Activated T-helper 2 cell treated with anti-CD3 and anti-CD28 coated beads, Interferon-gamma antibody, Interleukin-2, Interleukin-4, amounts not matched to agents 10 μg/mL and 5 μg/mL and 100 μg/mL, durations not matched to agents 14 hours and 24 hours and 36 hours (primary cell): ENCODE results near the gene FAM117B. TPM values are rescaled to one million over a fixed set of nuclear protein-coding genes. Genes with fewer than 3 reads are reported as not detected.

ENCODE experiments used
- DNase-seq: peaks from one replicate; pipeline ENCODE4 v3.0.0; 2021; ENCODE audit warnings: low spot score
- H3K27ac Mint-ChIP-seq: one replicate; pipeline ENCODE4 v1.8.0; 2021; ENCODE audit warnings: mixed read lengths
- H3K27me3 Mint-ChIP-seq: one replicate; pipeline ENCODE4 v1.8.0; 2021; ENCODE audit warnings: low read depth, mixed read lengths
- H3K36me3 Mint-ChIP-seq: one replicate; pipeline ENCODE4 v1.8.0; 2021; ENCODE audit warnings: low read depth, mixed read lengths
- H3K4me1 Mint-ChIP-seq: one replicate; pipeline ENCODE4 v1.8.0; 2021; ENCODE audit warnings: low read depth, mixed read lengths
- H3K4me3 Mint-ChIP-seq: one replicate; pipeline ENCODE4 v1.8.0; 2021; ENCODE audit warnings: low read depth, mild to moderate bottlenecking, moderate library complexity, mixed read lengths
- H3K9me3 Mint-ChIP-seq: one replicate; pipeline ENCODE4 v1.8.0; 2021; ENCODE audit warnings: mixed read lengths
- intact Hi-C: fragments of 100-400 bp; cut with micrococcal nuclease; formaldehyde crosslinking; loops from one replicate; pipeline ENCODE4 v1.15.1; 2023
- total RNA-seq: library from RNA; stranded (reverse); gene quantifications from 2 replicates; pipeline ENCODE4 v1.2.3, GENCODE V29; 2022

Gene FAM117B
- total RNA-seq, 1 donor from 2014 or later: 8.3 TPM

- DNase-seq: no peak
- intact Hi-C loops: no loop called here
- Mint-ChIP-seq H3K27me3 (no peaks in the 10 kb centered on the region), H3K4me3 (no peak overlapping the region), H3K27ac (no peak overlapping the region), H3K4me1 (peaks cover 16% of the 10 kb centered on the region), H3K9me3 (no peaks in the 10 kb centered on the region), H3K36me3 (no peaks in the 10 kb centered on the region)
Observed at GRCh38 chr2:202613479-202613878, 21.3 kb upstream of the FAM117B start.

GRCh38 chr2:202624133-202624532 lies 10.6 kb upstream of the FAM117B start:
- no peak overlapping the region for H3K4me3 Mint-ChIP-seq
- H3K4me1 Mint-ChIP-seq: no peaks in the 10 kb centered on the region
- no peak for DNase-seq
- intact Hi-C loops: no loop called here
- no peak overlapping the region for H3K27ac Mint-ChIP-seq
- no peaks in the 10 kb centered on the region for H3K27me3 Mint-ChIP-seq
- no peaks in the 10 kb centered on the region for H3K36me3 Mint-ChIP-seq
- H3K9me3 Mint-ChIP-seq: no peaks in the 10 kb centered on the region

GRCh38 chr2:202627042-202627441 lies 7.7 kb upstream of the FAM117B start:
- Mint-ChIP-seq H3K9me3 (no peaks in the 10 kb centered on the region), H3K36me3 (no peaks in the 10 kb centered on the region), H3K4me1 (no peaks in the 10 kb centered on the region), H3K27ac (no peak overlapping the region), H3K27me3 (no peaks in the 10 kb centered on the region), H3K4me3 (no peak overlapping the region)
- DNase-seq: no peak
- intact Hi-C loops: no loop called here

GRCh38 chr2:202628646-202629198 lies 6.0 kb upstream of the FAM117B start:
- no peak for DNase-seq
- intact Hi-C loops: no loop called here
- no peak overlapping the region for H3K27ac Mint-ChIP-seq
- H3K36me3 Mint-ChIP-seq: no peaks in the 10 kb centered on the region
- no peak overlapping the region for H3K4me3 Mint-ChIP-seq
- H3K9me3 Mint-ChIP-seq: no peaks in the 10 kb centered on the region
- H3K27me3 Mint-ChIP-seq: no peaks in the 10 kb centered on the region
- peaks cover 3% of the 10 kb centered on the region for H3K4me1 Mint-ChIP-seq

- Mint-ChIP-seq H3K36me3 (no peaks in the 10 kb centered on the region), H3K4me1 (peaks cover 23% of the 10 kb centered on the region), H3K27ac (peak overlapping the region; percentile 48), H3K9me3 (no peaks in the 10 kb centered on the region), H3K27me3 (no peaks in the 10 kb centered on the region), H3K4me3 (peak overlapping the region; percentile 60)
- intact Hi-C loops: loop anchor here (5.0 to 10.0 kb wide), 3 partner anchors 255 to 385 kb away; partner anchors contain the start of genes BMPR2 and NOP58
- no peak for DNase-seq
Observed at GRCh38 chr2:202632682-202633290, 2.0 kb upstream of the FAM117B start.

- no peak overlapping the region for H3K4me3 Mint-ChIP-seq
- no peaks in the 10 kb centered on the region for H3K27me3 Mint-ChIP-seq
- peaks cover 28% of the 10 kb centered on the region for H3K4me1 Mint-ChIP-seq
- H3K27ac Mint-ChIP-seq: no peak overlapping the region
- H3K36me3 Mint-ChIP-seq: no peaks in the 10 kb centered on the region
- H3K9me3 Mint-ChIP-seq: no peaks in the 10 kb centered on the region
- no peak for DNase-seq
- intact Hi-C loops: loop anchor here (5.0 to 10.0 kb wide), 3 partner anchors 256 to 384 kb away; partner anchors contain the start of genes BMPR2 and NOP58
Observed at GRCh38 chr2:202633470-202633869, 1.3 kb upstream of the FAM117B start.

- Mint-ChIP-seq H3K36me3 (no peaks in the 10 kb centered on the region), H3K9me3 (no peaks in the 10 kb centered on the region), H3K27ac (peak overlapping the region; percentile 93), H3K27me3 (no peaks in the 10 kb centered on the region), H3K4me3 (peak overlapping the region; percentile 84), H3K4me1 (peaks cover 42% of the 10 kb centered on the region)
- peak; percentile 74 for DNase-seq
- intact Hi-C loops: loop anchor here (2.0 to 10.0 kb wide), 4 partner anchors 48 to 371 kb away; partner anchors contain the start of genes NOP58 and WDR12
Observed at GRCh38 chr2:202635428-202636212, 851 bp downstream of the FAM117B start.

- H3K27ac Mint-ChIP-seq: peak overlapping the region; percentile 93
- no peak for DNase-seq
- H3K36me3 Mint-ChIP-seq: no peaks in the 10 kb centered on the region
- no peaks in the 10 kb centered on the region for H3K27me3 Mint-ChIP-seq
- H3K4me3 Mint-ChIP-seq: peak overlapping the region; percentile 84
- H3K4me1 Mint-ChIP-seq: peaks cover 45% of the 10 kb centered on the region
- no peaks in the 10 kb centered on the region for H3K9me3 Mint-ChIP-seq
- intact Hi-C loops: loop anchor here (5.0 to 10.0 kb wide), 3 partner anchors 49 to 371 kb away; partner anchors contain the start of gene NOP58
Observed at GRCh38 chr2:202636213-202636513, 1.4 kb downstream of the FAM117B start.

GRCh38 chr2:202638721-202639120 lies 4.0 kb downstream of the FAM117B start:
- Mint-ChIP-seq H3K4me1 (peaks cover 44% of the 10 kb centered on the region), H3K27ac (peak overlapping the region; percentile 71), H3K4me3 (peak overlapping the region; percentile 31), H3K36me3 (no peaks in the 10 kb centered on the region), H3K27me3 (no peaks in the 10 kb centered on the region), H3K9me3 (no peaks in the 10 kb centered on the region)
- DNase-seq: no peak
- intact Hi-C loops: loop anchor here (1.0 to 10.0 kb wide), 6 partner anchors 8 to 374 kb away; partner anchors contain the start of gene NOP58

GRCh38 chr2:202639231-202639630 lies 4.5 kb downstream of the FAM117B start:
- Mint-ChIP-seq H3K4me1 (peaks cover 40% of the 10 kb centered on the region), H3K36me3 (no peaks in the 10 kb centered on the region), H3K9me3 (no peaks in the 10 kb centered on the region), H3K27ac (peak overlapping the region; percentile 71), H3K4me3 (peak overlapping the region; percentile 31), H3K27me3 (no peaks in the 10 kb centered on the region)
- intact Hi-C loops: loop anchor here (2.0 to 10.0 kb wide), 5 partner anchors 52 to 374 kb away; partner anchors contain the start of gene NOP58
- DNase-seq: no peak

- Mint-ChIP-seq H3K4me3 (no peak overlapping the region), H3K9me3 (no peaks in the 10 kb centered on the region), H3K36me3 (no peaks in the 10 kb centered on the region), H3K4me1 (peaks cover 44% of the 10 kb centered on the region), H3K27ac (no peak overlapping the region), H3K27me3 (no peaks in the 10 kb centered on the region)
- DNase-seq: no peak
- intact Hi-C loops: no loop called here
Observed at GRCh38 chr2:202642567-202642966, 7.8 kb downstream of the FAM117B start.

- H3K27ac Mint-ChIP-seq: peak overlapping the region; percentile 85
- H3K9me3 Mint-ChIP-seq: no peaks in the 10 kb centered on the region
- H3K36me3 Mint-ChIP-seq: no peaks in the 10 kb centered on the region
- intact Hi-C loops: loop anchor here (1.0 kb wide), 1 partner anchor 23 kb away; no protein-coding TSS in a partner anchor
- peak overlapping the region; percentile 51 for H3K4me3 Mint-ChIP-seq
- H3K27me3 Mint-ChIP-seq: no peaks in the 10 kb centered on the region
- peaks cover 44% of the 10 kb centered on the region for H3K4me1 Mint-ChIP-seq
- DNase-seq: no peak
Observed at GRCh38 chr2:202643012-202643858, 8.5 kb downstream of the FAM117B start.
